Activated naive CD4-positive, alpha-beta T cell treated with Interleukin-2 at 50 U/mL for 16 hours (primary cell): ENCODE measurements around the gene LILRB4.
"Not testable (repeated sequence)": the region's sequence is repeated elsewhere in the genome, so short reads cannot be mapped to it uniquely, and the experiment has no call there.

Experiments
- DNase-seq: peaks from one replicate; pipeline ENCODE4 v3.0.0-alpha.2; 2020

LILRB4 gene

DNA sequence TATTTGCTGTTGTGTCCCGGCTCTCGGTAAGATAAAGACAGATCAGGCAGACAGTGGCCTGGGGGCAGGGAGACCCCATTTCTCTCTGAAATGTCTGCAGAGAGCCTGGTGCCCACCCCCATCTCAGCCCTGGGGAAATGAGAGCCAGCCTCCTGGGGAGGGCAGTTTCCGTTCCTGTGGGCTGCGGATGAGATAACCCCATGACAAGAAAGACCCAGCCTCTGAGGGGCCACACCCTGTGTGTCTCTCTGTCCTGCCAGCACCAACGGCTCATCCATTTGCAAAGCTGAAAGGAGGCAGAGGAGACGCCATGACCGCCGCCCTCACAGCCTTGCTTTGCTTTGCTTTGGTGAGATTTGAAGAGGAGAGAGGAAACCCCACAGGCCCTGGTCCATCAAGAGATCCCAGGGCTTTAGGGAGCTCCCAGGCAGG, 33.3 kb downstream of the LILRB4 start:
- DNase-seq: no peak

DNA sequence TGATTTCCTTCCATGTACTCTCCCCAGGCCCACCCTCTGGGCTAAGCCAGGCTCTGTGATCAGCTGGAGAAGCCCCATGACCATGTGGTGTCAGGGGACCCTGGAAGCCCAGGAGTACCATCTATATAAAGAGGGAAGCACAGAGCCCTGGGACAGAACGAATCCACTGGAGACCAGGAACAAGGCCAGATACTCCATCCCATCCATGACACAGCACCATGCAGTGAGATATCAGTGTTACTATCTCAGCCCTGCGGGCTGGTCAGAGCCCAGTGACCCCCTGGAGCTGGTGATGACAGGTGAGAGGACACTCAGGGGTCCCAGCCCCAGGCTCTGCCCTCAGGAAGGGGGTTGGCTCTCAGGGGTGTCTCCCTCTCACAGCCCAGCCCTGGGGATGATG, 34.0 kb downstream of the LILRB4 start:
- no peak for DNase-seq

DNA sequence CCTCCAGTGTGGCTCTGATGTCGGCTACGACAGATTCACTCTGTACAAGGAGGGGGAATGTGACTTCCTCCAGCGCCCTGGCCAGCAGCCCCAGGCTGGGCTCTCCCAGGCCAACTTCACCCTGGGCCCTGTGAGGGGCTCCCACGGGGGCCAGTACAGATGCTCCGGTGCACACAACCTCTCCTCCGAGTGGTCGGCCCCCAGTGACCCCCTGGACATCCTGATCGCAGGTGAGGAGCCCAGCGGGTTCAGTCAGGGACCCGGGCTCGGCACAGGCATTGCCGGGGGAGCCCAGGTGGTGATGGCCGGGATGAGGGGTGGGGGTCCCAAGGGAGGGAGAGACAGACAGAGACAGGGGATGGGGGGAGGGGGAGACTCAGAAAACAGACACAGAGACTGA, 34.9 kb downstream of the LILRB4 start:
- DNase-seq: not testable (repeated sequence)

DNA sequence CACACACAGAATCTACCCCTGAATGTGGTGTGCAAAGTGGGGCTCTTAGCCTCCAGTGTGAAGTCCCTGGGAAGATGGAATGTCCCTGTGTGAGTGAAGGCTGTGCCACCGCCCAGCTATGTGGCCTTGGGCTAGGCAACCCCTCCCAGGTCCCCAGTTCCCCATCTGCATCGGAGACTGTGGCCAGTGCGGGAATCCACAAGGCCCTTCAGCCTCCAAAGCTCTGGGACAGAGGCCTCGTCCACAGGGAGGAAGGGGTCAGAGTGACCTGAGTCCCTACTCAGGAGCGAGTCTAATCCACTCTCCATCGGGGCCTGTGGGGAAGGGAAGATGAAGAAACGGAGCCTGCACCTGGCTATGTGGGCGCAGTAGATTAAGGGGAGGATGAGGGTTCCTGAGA, 42.1 kb downstream of the LILRB4 start:
- DNase-seq: no peak

DNA sequence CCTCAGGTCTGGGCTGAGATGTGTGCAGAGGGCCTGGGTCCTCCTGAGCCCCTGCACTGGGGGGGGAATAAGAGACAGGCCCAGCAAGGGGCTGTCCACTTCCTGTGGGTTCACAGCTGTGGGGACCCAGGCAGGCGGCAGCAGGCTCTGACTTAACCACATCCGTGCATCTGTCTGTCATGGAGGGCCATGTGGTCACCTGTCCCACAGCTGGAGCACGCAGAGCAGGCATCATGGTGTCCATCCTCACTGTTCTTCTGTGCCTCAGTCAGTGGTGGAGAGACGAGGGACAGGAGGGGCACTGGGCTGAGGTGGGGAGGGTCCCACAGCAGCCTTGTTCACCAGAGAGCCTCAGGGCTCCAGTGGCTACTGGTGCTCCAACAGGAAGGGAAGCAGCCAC, 45.2 kb downstream of the LILRB4 start:
- no peak for DNase-seq

DNA sequence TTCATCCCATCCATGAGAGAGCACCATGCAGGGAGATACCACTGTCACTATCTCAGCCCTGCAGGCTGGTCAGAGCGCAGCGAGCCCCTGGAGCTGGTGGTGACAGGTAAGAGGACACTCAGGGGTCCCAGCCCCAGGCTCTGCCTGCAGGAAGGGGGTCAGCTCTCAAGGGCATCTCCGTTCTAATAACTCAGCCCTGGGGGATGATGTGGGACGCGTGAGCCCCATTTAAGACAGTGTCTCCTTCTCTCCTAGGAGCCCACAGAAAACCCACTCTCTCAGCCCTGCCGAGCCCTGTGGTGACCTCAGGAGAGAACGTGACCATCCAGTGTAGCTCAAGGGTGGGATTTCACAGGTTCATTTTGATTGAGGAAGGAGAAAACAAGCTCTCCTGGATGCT, 46.0 kb downstream of the LILRB4 start:
- no peak for DNase-seq

DNA sequence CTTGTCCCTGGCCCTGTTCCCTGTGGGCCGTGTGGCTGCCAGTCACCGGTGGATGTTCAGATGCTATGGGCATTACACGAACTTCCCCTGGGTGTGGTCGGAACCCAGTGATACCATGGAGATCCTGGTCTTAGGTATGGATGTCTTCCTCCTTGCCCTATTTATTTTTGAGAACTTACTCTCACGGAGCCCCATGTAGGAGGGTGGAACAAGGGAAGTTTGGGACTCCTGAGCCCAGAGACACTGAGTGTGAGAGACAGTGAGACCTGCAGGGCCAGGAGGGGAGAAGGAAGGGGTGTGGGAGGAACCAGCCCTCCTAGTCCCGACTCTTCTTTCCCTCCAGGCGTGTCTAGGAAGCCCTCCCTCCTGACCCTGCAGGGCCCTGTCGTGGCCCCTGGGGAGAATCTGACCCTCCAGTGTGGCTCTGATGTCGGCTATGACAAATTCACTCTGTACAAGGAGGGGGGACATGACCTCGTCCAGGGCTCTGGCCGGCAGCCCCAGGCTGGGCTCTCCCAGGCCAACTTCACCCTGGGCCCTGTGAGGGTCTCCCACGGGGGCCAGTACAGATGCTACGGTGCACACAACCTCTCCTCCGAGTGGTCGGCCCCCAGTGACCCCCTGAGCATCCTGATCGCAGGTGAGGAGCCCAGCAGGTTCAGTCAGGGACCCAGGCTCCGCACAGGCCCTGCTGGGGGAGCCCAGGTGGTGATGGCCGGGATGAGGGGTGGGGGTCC, 46.6 kb downstream of the LILRB4 start:
- no peak for DNase-seq

DNA sequence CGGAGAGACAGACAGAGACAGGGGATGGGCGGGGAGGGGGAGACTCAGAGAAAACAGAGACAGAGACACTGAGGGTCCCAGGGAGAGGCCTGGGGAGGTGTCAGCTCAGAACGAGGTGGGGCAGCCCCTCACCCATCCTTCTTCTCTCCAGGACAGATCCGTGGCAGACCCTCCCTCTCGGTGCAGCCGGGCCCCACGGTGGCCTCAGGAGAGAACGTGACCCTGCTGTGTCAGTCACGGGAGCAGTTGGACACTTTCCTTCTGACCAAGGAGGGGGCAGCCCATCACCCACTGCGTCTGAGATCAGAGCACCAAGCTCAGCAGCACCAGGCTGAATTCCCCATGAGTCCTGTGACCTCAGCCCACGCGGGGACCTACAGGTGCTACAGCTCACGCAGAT, 47.2 kb downstream of the LILRB4 start:
- not testable (repeated sequence) for DNase-seq
